Activated naive CD4-positive, alpha-beta T cell (primary cell): Measurements from ENCODE around the gene DDX51.

Experiments
- DNase-seq, 4 experiments: peaks; one replicate each; lab custom pipeline; 2025; lab: John Stamatoyannopoulos, UW

DDX51 gene

DNA sequence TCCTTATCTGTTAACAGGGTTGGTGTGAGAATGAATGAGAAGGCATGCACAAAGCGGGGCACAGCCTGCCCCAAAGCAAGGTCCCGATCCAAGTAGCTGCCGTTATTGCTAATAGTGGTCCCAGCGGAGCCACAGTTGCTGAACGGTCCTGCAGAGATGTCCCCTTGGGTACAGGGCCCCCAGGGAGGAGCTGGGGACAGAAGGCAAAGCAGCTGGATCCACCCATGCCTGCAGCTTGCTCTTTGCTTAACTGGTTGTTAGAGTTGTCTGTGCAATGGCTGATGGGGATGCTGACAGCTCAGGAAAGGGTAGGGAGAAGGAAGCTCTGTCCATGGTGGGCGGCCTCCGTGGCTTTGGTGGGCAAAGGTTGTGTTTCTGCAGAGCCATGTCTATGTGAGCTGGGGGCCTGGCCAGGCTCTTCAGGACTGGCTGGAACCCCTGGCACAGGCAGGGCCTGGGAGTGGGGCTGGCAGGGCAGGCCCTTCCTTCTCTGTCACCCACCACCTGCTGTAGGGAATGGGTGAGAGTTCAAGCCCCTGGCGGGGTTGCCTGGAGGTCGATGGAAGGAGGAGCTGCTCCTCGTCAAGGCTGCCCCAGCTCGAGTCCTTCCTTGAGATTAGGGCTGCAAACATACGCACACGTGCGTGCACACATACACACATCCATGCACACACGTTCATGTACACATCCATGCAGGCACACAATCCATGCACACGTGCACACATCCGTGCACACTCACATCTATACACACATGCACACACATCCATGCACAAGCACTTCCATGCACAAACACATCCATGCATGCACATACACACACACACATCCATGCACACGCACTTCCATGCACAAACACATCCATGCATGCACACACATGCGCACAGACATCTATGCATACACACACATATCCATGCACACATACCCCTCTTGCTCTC is 35.6 kb upstream of the DDX51 start:
- DNase-seq = no peak

DNA sequence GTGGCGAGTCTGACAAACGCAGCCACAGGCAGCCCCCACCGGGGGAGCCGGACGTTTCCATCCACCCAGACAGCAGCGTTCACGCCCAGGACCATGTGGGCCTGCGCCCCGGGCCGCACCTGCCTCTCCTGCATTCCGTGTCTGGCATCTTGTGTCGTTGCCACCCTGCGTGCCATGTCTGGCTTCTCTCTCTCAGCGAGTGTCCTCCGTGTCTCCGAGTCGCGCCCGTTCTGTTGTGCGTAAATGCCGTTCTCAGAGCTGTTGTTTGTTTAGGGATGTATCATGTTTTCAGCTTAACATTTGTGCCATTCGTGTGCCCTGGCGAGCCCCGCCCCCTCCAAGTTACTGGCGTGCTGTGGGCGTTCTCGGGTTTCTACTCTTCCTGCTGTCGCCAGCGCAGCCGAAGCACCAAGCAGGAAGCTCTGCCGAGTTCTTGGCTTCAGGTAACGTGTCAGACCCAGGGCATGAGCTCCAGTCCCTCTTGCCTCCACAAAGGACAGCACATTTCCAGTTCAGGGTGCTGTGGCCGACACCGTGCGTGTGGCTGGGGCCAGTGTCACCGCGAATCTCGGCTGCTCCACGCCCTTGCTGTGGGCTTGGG is 34.8 kb upstream of the DDX51 start:
- DNase-seq = peak in 2 of 4 experiments; percentile 20 to 48

DNA sequence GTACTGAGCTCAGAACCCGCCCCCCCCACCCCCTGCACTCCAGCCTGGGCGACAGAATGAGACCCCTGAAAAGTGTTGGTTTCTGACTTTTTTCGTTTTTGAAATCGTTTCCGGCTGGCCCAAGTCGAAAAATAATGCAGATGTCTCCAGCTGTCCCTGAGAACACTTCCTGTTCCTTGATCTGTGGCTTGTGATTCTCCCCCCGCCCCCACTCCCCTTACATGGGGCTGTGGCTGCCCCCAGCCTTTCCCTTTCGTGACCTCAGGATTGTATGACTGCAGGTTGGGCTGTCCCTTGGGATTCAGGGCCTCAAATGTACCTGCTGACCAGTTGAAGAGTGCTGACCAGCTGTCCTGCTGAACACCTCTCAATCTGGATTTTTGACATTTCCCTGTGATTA is 34.2 kb upstream of the DDX51 start:
- DNase-seq = no peak

DNA sequence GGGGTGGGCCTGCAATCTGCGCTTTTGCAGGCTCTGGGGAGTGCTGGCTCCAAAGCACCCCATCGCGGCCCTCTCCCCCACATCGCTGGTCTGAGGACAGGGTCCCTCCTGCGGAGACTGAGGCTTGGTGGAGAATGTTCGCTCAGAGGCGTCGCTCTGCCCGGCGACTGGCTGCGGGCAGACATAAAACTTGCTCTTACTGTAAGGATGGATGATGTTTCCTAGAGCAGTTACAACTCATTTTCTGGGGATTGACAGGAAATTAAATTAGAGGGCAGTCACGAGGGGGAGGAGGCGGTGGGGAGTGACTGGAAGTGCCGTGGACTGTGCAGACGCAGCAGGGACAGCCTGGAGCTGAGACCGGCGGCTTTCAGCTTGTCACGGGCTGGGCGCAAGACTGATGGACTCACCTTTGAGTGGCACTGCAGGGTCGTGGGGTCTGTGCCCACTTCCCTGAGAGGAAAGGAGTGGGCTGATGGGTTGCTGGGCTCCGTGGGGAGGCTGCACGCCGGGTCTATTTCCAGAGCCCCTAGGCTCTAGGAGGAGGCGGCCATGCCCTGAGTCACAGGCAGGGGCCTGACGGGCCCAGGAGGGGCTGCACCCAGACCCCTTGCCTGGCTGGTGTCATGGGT is 32.9 kb upstream of the DDX51 start:
- no peak for DNase-seq

DNA sequence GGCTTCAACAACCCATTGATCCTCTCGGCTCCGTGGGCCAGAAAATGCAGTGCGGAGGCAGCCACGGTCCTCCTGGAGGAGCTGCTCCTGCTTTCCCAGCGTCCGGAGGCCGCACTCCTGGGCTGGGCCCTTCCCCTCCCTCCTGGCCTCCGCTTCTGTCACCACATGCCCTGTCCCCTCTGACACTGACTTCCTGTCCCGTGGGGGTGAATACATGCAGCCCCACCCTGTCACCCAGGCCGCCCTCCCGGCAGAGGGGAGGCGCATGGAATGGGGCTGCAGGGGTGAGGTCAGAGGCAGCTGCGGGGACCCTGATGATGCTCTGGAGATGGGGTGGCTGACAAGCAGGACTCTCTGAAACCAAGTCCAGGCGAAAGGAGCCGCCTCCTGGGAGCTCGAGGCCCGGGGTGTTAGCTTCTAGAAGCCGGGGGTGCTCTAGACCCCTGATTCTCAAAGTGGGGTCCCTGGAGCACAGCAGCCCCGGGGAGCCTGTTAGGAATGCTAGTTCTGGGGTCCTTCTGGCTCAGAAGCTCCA is 32.3 kb upstream of the DDX51 start:
- no peak for DNase-seq

DNA sequence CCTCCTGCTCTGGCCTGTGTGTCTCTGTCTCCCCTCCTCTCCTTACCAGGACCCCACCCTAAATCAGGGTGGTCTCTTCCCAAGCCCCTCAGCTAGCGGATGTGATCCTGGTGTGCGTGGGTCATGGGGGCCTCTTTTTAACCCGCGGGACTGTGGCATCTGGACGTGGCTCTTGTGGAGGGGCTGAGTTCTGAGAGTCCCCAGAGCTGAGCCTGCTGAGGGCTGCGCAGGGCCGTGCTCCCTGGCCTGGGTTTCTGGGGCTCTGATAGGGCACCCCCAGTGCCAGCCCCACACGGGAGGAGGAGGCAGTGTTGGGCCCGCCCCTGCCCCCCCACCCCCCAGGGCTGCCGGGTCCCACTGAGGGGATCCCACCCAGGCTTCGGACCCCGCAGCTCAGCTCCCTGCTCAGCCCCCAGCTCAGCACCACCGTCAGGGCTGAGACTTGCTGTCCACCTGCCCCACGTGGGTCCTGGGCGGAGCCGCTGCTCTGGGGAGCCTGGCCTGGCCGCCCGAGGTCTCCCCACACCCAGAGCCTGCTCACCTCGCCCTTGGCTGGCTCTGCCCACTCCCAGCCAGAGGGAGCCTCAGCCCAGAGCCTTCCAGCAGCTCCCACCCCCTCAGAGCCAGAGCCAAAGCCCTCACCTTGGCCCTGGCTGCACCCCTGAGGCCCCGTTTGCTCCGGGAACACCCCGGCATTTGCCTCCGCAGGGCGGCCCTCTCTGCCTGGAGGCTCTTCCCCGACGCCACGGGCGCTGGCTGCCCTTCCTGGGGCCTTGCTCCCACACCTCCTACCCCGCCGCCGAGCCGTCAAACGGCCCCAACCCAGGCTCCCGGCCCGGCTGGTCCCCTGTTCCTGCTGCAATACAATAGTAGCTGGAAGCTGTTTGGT is 31.6 kb upstream of the DDX51 start:
- no peak for DNase-seq

DNA sequence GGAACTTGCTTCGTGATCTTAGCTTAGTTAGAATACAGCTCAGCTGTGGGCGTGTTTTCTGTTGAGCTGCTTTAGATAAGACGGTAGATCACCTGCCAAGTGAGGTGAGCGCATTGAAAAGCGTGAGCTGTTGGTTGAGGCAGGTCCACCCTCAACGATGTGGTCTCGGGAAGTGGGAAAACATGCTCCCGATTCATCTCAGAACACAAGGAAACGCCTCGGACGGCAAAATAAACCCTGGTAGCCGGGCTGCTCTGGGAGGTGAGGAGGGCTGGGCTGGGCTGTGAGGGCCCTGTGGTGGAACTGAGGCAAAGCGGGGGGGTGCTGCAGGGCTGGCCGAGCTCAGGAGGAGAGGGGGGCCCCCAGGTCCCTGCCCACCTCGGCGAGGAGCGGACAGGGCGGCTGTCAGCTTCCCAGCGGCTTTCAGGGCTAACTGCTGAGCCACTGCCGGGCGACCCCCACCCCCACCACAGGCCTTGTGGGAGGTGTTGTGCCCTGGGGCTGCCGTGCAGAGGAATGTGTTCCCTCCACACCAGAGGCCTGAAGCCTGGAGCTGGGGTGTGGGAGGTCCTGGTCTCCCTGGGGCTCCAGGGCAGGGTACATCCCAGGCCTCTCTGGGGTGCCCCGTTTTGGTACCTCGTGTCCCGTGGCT is 30.8 kb upstream of the DDX51 start:
- DNase-seq = no peak

DNA sequence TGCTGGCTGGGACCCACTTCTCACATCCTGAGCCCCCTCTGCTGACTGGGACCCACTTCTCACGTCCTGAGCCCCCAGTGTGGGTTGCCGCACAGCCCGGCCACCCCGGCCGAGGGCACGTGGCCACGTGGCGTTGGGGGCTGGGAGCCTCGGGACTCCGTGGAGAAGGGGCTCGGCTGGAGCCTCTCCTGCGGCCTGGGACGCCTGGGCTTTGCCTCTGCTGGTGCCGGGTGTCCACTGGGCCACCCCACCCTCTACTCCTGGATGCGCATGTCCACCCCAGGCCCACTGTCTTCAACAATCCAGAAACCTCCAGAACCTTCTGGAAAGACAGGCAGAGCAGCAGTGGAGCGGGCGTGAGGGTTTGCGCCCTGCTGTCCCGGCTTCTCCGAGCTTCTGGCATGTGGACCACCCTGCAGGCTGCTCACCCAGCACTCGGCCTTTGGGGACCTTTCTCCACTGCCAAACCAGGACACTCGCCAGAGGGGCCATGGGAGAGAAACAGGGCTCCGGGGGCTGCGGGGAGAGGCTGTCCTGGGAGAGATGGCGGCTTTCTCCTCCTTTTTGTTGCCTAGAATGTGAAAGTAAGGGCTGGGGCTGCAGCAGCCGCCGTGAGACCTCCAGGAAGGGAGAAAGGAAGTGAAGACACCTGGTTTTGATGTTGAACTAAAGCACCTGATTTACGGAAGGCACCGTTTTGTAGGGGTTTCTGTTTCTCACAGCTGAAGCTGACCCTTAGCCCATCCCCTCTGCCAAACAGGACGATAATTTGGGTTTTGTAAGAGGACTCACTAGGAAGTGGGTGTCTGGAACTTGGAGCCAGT is 30.1 kb upstream of the DDX51 start:
- DNase-seq = no peak

DNA sequence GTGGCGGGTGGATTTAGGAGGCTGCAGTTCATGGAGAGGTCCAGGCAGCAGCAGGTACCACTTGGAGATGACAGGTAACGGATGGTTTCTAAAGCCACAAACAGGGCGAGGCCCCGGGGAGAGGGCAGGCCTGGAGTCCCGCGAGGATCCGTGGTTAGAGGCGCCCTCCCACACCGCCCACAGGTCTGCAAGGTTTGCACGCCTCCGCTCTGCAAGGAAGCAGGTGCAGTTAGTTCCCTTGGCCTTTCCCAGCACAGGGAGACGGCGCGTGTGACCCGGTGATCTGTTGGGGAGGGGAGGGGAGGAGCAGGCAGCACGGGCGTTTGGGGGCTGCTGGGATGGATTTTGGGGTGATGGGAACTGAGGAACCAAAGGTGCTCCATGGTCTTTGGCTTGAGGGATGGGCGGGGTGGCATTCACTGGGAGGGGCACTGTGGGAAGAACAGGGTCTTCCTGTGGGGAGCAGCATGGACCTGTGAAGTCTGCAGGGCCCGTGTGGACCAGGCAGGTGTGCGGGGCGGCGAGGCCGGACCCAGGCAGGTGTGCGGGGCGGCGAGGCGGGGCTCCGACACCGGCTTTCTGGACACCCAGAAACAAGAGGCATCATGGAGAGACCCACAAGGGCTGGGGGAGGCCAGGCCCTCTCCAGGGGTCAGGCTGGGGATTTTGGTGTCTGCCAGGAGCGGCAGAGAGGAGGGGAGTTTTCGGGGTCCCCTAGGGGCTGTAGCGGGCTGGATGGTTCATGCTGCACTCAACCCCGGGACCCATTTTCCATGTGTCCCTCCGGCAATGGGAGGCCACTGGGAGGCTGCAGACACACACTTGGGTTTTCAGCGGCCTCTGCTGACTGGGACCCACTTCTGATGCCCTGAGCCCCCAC is 29.3 kb upstream of the DDX51 start:
- peak in 1 of 4 experiments; percentile 19 for DNase-seq

DNA sequence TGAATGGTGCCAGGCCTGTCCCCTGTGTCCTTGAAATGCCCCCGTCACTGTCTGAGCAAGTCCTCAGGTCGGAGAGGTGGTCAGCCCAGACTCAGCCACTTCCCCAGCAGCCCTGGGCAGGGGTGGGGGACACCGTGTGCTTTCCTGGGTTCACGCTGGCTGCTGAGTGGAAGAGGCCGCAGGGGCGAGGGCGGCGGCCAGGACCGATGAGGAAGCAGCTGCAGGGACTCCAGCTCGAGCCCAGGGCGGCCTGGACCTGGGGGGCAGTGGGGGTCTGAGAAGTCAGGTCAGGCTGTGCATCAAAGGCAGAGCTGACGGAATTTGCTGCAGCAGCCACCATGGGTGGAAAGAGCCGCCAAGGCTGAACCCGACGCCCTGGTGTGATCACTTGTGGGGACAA is 28.5 kb upstream of the DDX51 start:
- DNase-seq = no peak

DNA sequence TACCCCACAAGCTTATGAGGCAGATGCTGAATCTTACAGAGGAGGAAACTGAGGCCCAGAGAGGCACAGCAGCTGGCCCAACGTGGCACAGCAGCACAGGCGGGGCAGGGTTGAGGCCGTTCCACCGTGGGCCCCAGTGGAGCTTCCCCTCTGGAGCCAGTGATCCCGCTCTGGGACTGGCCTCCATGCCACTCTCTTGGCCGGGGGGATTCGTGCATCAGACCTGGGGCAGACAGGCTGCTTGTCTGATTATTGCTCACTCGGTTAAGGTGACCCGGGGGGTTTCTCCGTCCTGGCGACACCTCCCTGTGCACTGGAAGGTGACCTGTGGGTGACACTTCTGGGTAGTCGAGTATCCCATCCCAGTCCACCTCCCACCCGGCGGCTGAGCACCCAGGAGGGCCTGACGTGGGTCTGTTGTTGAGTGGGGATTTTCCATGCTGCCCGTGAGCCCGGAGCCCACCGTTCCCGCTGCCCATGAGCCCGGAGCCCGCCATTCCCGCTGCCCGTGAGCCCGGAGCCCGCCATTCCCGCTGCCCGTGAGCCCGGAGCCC is 27.9 kb upstream of the DDX51 start:
- DNase-seq = no peak

DNA sequence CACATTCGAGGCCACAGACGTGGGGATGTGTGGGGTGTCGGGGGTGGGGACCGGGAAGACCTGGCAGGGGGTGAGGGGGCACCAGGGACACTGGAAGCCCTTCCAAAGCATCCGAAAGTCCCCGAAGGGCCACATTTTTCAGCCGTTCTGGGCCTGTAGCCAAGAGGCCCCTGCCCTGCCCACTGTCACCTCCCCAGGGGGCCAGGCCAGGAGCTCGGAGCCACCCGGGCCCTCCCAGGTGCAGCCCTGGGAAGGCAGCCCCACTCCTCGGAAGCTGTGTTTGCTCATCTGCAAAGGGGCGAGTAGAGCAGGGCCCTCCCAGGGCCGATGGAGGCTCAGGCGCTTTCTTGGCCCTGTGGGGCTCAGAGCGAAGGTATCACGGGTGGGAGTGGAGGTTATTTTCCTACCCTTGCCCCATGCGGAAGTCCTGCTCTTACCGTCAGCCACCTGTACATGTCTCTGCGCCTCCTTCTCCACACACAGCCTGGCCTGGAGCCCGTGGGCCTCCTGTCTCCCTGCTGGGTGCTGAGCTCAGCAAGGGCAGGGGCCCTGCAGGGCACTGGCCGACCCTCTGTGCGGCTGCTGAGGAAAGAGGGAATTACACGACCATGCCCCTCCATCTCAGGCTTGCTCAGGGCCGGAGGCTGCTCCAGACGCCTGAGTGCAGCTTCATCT is 27.3 kb upstream of the DDX51 start:
- DNase-seq = no peak

DNA sequence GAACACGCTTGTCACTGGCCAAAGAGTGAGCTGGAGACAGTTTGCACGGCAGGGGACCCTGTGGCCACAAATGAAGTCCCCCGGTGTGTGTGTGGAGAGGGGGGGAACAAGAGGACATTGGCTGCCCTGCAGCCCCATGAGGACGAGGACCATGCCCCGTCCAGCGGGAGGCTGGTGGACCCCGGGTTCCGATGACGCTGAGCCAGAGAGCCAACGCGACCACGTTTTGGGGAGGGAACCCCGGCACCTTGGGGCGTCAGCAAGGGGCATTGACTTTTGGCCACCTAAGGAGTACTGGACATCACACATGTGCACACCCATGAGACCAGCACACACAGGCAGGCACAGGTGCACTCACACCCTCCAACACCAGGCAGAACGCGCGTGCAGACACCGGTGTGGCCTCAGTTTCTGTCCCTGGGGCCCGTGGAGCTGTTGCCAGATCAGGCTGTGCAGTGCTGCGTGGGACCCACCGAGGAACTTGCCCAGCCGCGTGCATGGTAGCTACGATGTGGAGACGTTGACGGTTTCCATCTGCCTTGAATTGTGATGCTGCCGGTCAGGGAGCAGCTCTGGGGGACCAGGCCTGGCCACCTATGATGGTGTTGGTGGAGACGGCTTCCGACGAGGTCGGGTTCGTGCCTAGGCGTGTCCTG is 26.6 kb upstream of the DDX51 start:
- no peak for DNase-seq

DNA sequence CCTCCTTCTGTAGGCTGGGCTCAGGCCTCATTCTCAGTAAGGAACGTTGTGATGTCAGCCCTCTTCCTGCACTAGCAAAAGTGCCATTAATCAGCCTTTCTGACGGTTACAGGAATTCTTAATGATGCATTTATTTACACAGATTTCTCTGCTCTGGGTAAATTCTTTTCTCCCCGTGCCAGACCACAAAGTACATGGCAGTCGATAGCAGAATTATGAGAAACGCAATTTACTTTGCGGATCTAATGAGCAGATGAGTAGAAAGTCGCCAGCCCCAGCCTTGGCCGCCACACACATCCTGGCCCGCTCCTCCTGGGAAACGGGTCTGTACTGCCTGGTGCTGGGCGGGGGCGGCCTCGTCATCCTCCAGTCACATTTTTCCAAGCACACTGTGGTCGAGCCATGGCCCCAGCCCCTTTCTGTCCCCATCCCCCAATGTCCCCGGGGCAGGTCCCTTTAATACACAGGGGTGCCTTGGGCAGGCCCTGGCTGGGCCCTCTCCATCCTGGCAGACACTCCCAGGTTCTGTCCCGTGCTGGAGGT is 26.0 kb upstream of the DDX51 start:
- DNase-seq = no peak

DNA sequence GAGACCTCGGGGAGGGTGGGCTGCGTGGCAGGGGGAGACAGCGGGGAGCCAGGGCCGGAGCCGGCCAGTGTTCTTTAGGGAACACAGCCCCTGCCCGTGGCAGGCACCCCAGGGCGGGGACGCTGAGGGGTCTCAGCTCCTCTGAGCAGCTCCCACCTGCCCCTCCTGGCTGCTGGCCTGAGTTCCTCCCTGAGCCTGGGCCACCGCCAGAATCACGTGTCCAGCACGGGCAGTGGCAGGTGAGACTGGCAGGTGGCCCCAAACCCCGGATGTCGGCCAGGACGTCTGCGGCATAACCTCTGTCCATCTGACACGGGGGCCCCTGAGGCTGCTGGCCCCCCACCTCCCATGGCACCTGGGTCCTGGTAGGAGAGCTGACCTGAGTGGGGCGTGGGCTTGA is 25.3 kb upstream of the DDX51 start:
- no peak for DNase-seq

DNA sequence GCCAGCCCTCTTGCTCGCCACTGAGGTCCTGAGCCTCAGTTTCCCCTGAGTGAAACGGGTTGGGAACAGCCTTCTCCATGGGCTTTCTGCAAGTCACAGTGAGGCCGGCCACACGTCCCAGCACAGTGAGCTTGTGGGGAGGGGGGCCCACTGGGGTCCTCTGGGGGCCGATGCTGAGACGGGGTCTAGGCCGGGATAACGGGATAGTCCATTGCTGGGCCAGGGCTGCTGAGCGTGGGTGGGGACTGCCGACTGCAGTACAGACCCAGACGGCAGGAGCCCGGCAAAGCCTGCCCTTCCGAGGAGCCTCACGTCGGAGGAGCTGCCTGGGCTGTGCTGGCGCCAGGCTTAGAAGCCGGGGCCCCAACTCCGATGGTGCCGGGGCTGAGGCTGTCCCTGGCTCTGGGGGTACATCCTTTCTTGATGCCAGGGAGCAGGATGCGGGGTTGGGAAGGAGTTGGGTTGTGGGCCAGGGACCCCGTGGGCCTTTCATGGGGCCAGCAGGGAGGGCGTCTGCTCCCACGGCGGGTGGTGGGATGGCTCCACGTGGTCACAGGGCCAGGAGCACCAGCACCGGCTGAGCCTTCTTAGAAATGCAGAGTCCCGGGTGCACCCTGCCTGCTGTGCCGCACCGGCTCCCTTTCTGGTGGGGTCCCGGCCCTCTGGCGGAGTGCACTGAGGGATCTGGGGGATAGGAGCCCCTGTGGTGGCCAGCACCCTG is 24.4 kb upstream of the DDX51 start:
- no peak for DNase-seq
